Kidney epithelial cell (primary cell): Measurements from ENCODE around the gene GRIN1. TPM values are rescaled to one million over a fixed set of nuclear protein-coding genes. Genes with fewer than 3 reads are reported as not detected.

Source experiments
- DNase-seq: peaks from one replicate; pipeline ENCODE4 v3.0.0-alpha.2; 2010; ENCODE audit warnings: low read depth
- H3K27me3 ChIP-seq: 2 replicates; pipeline ENCODE4 v1.6.0; 2011; ENCODE audit warnings: low read length; ENCODE audit not compliant: control insufficient read depth, insufficient read depth
- H3K36me3 ChIP-seq: 2 replicates; pipeline ENCODE4 v1.5.1; 2011; ENCODE audit warnings: low read length; ENCODE audit not compliant: control insufficient read depth, insufficient read depth
- H3K4me3 ChIP-seq: 2 replicates; pipeline ENCODE4 v1.5.1; 2011; ENCODE audit warnings: low read depth, mild to moderate bottlenecking, control low read depth, low read length
- CTCF ChIP-seq: IDR thresholded peaks from 2 replicates; pipeline ENCODE4 v1.5.1; 2011; ENCODE audit warnings: mild to moderate bottlenecking, moderate library complexity, low read length, control low read depth, inconsistent platforms; ENCODE audit not compliant: insufficient read depth, poor library complexity, severe bottlenecking
- total RNA-seq: library from RNA; depleted of rRNA; stranded (reverse); fragments of >200 nt; gene quantifications from 2 replicates; pipeline ENCODE4 v1.2.3, GENCODE V29; 2015

GRIN1 gene
- total RNA-seq, 1 donor from 2014 or later: 0.04 TPM

DNA sequence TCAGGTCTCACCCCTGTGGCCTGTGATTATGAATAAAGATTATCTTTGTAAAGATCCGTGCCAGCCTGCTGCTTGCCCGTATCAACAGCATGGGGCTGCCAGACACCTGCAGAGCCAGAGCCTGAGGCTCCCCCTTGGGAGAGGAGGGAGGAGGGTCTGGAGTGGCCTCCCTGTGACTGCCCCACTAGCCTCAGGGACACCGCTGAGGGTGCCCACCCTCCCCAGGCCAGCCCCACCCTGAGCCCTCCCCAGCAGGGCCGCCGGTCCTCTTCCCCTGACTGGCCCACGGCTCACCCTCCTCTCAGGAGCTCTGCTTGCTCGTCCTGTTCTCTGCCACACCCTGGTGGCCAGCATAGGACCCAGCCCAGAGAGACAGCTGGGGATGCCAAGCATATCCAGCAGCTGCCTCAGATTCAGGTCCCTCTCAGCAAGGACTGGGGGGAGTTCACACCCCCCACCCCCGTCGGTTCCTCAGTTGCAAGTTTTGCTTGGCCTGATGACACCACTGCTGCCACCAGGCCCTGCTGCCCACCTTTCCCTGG is 51.4 kb downstream of the GRIN1 start:
- Histone ChIP-seq H3K27me3 (no peaks in the 10 kb centered on the region), H3K4me3 (no peak overlapping the region), H3K36me3 (no peaks in the 10 kb centered on the region)
- DNase-seq: no peak
- TF ChIP-seq CTCF: peak; percentile 6

GRCh38 chr9:137191245-137191644 is 52.3 kb downstream of the GRIN1 start:
- Histone ChIP-seq H3K4me3 (no peak overlapping the region), H3K27me3 (no peaks in the 10 kb centered on the region), H3K36me3 (no peaks in the 10 kb centered on the region)
- no peak for DNase-seq
- TF ChIP-seq CTCF: no peak

GRCh38 chr9:137191691-137192447 is 52.9 kb downstream of the GRIN1 start:
- no peaks in the 10 kb centered on the region for H3K27me3 ChIP-seq
- no peaks in the 10 kb centered on the region for H3K36me3 ChIP-seq
- no peak for TF ChIP-seq CTCF
- no peak overlapping the region for H3K4me3 ChIP-seq
- DNase-seq: no peak

DNA sequence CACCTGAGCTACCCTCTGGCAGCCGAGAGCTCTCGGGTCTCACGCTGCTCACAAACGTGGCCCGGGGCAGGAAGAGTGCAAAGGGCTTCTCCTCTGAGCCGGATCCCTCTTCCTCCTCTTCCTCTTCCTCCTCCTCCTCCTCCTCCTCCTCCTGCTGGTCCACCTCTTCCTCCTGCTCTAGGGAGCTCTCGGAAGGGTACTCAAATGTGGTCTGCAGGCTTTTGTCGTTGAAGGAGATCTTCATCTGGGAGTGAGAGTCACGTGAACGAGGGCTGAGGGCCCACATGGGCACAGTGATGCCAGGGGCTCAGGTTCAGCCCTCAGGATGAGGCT is 53.5 kb downstream of the GRIN1 start:
- H3K36me3 ChIP-seq: no peaks in the 10 kb centered on the region
- H3K27me3 ChIP-seq: no peaks in the 10 kb centered on the region
- H3K4me3 ChIP-seq: no peak overlapping the region
- no peak for DNase-seq
- TF ChIP-seq CTCF: no peak

DNA sequence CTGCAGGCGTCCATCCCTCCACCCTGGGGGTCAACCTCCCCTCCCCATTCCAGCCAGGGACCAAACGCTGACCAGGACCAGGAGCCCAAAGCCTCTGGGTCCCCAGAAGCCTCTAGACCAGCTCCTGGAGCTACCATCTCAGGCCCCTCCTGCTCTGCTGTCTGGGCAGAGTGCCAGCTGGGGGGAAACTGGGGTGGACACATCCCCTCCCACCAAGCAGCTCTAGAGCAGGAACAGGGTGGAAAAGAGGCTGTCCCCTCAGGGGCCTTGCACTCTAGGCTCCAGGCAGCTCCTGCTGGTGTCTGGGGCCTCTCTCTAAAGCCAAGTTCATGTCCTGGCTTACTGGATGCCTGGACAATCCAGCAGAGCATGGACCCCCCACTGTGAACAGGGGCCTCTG is 53.9 kb downstream of the GRIN1 start:
- DNase-seq: no peak
- Histone ChIP-seq H3K27me3 (no peaks in the 10 kb centered on the region), H3K36me3 (no peaks in the 10 kb centered on the region), H3K4me3 (no peak overlapping the region)
- no peak for TF ChIP-seq CTCF

- no peak for DNase-seq
- Histone ChIP-seq H3K27me3 (no peaks in the 10 kb centered on the region), H3K4me3 (no peak overlapping the region), H3K36me3 (no peaks in the 10 kb centered on the region)
- no peak for TF ChIP-seq CTCF
Observed at GRCh38 chr9:137193771-137194170, 54.8 kb downstream of the GRIN1 start.
